HepG2 (cell line): ENCODE measurements around the gene PTGIS. TPM values are rescaled to one million over a fixed set of nuclear protein-coding genes. Genes with fewer than 3 reads are reported as not detected.

Experiments used
- BCL6 ChIP-seq: IDR thresholded peaks from 2 replicates; pipeline ENCODE4 v1.6.1; 2016; ENCODE audit warnings: missing genetic modification reagents, missing compliant biosample characterization
- CCDC6 ChIP-seq: sonication (generic); formaldehyde crosslinking; IDR thresholded peaks from 2 replicates; pipeline ENCODE4 v1.8.1; 2022; ENCODE audit warnings: mild to moderate bottlenecking, missing genetic modification reagents, moderate library complexity
- CEBPB ChIP-seq: IDR thresholded peaks from 2 replicates; pipeline ENCODE4 v1.6.1; 2011; ENCODE audit warnings: low read depth, low read length, improper control_type of control experiment, borderline replicate concordance
- HNF4G ChIP-seq, 2 experiments: sonication (generic) in 1 of 2; formaldehyde crosslinking in 1 of 2; IDR thresholded peaks; 2 replicates each; pipeline versions ENCODE4 v1.4.0 to v1.6.1; 2011 to 2020; ENCODE audit warnings: borderline replicate concordance in 2 of 2, low read depth in 2 of 2, mild to moderate bottlenecking in 2 of 2, low read length in 1 of 2, missing genetic modification reagents in 1 of 2, moderate library complexity in 1 of 2
- KAT2B ChIP-seq: fragments of 150-350 bp; IDR thresholded peaks from 2 replicates; pipeline ENCODE4 v1.6.1; 2014; ENCODE audit warnings: low read depth, low read length, borderline replicate concordance
- KLF13 ChIP-seq: sonication (generic); formaldehyde crosslinking; IDR thresholded peaks from 2 replicates; pipeline ENCODE4 v1.4.0; 2020; ENCODE audit warnings: mild to moderate bottlenecking, missing genetic modification reagents
- MAF1 ChIP-seq: sonication (generic); formaldehyde crosslinking; IDR thresholded peaks from 2 replicates; pipeline ENCODE4 v1.5.0; 2020; ENCODE audit warnings: missing genetic modification reagents, borderline replicate concordance
- MED8 ChIP-seq: sonication (generic); formaldehyde crosslinking; IDR thresholded peaks from 2 replicates; pipeline ENCODE4 v1.8.1; 2023; ENCODE audit warnings: mild to moderate bottlenecking, missing genetic modification reagents; ENCODE audit not compliant: insufficient replicate concordance
- NR2C2 ChIP-seq: sonication (generic); formaldehyde crosslinking; IDR thresholded peaks from 2 replicates; pipeline ENCODE4 v1.4.0; 2020; ENCODE audit warnings: missing genetic modification reagents, mild to moderate bottlenecking, moderate library complexity, borderline replicate concordance
- PHF20 ChIP-seq: sonication (generic); formaldehyde crosslinking; IDR thresholded peaks from 2 replicates; pipeline ENCODE4 v1.5.0; 2020; ENCODE audit warnings: mild to moderate bottlenecking, missing genetic modification reagents
- POLR2G ChIP-seq: fragments of 200-400 bp; formaldehyde crosslinking; IDR thresholded peaks from 2 replicates; pipeline ENCODE4 v1.6.1; 2018; ENCODE audit warnings: mild to moderate bottlenecking, low read depth, low read length, moderate library complexity
- SRSF1 ChIP-seq: fragments of 200-400 bp; formaldehyde crosslinking; optimal IDR thresholded peaks from 2 replicates; pipeline ENCODE3; 2017; ENCODE audit warnings: mild to moderate bottlenecking, low read depth, low read length, moderate library complexity
- ZFP36L1 ChIP-seq: sonication (generic); formaldehyde crosslinking; IDR thresholded peaks from 2 replicates; pipeline ENCODE4 v1.8.0; 2022; ENCODE audit warnings: mild to moderate bottlenecking, missing genetic modification reagents, moderate library complexity
- ZKSCAN8 ChIP-seq: IDR thresholded peaks from 2 replicates; pipeline ENCODE4 v1.6.1; 2016; ENCODE audit warnings: borderline replicate concordance, missing genetic modification reagents, missing compliant biosample characterization
- ZNF383 ChIP-seq: sonication (generic); formaldehyde crosslinking; IDR thresholded peaks from 2 replicates; pipeline ENCODE4 v1.4.0; 2020; ENCODE audit warnings: missing genetic modification reagents, mild to moderate bottlenecking, borderline replicate concordance
- ZNF556 ChIP-seq: sonication (generic); formaldehyde crosslinking; IDR thresholded peaks from 2 replicates; pipeline ENCODE4 v1.4.0; 2020; ENCODE audit warnings: mild to moderate bottlenecking, missing genetic modification reagents, borderline replicate concordance
- ZNF747 ChIP-seq: sonication (generic); formaldehyde crosslinking; IDR thresholded peaks from 2 replicates; pipeline ENCODE4 v1.8.1; 2023; ENCODE audit warnings: missing genetic modification reagents, mild to moderate bottlenecking, borderline replicate concordance
- ZNF761 ChIP-seq: sonication (generic); formaldehyde crosslinking; conservative IDR thresholded peaks from 2 replicates; pipeline ENCODE4 v1.4.0; 2020; ENCODE audit warnings: mild to moderate bottlenecking, missing genetic modification reagents
- ZNF788 ChIP-seq: sonication (generic); formaldehyde crosslinking; IDR thresholded peaks from 2 replicates; pipeline ENCODE4 v1.5.0; 2020; ENCODE audit warnings: mild to moderate bottlenecking, missing genetic modification reagents, borderline replicate concordance
- ZSCAN22 ChIP-seq: sonication (generic); formaldehyde crosslinking; IDR thresholded peaks from 2 replicates; pipeline ENCODE4 v1.4.0; 2020; ENCODE audit warnings: mild to moderate bottlenecking, missing genetic modification reagents
- polyA plus RNA-seq, 8 experiments: library from polyadenylated mRNA; depleted of rRNA in 3 of 8; stranded (reverse) in 7 of 8; unstranded in 1 of 8; fragments of >200 nt; fragmentation: Illumina TruSeq in 4 of 8; extraction: Trizol in 4 of 8; gene quantifications; 2 replicates each; pipeline versions ENCODE4 v1.2.1 to v1.2.3, GENCODE V29; 2011 to 2016; ENCODE audit warnings: low read depth in 4 of 8, missing spikeins in 1 of 8, mixed read lengths in 1 of 8; ENCODE audit not compliant: insufficient read depth in 1 of 8
- total RNA-seq, 5 experiments: library from RNA; depleted of rRNA; stranded (reverse); fragments of >200 nt; fragmentation: Illumina TruSeq; extraction: Trizol; gene quantifications; 2 replicates each; pipeline ENCODE4 v1.2.3, GENCODE V29; 2016; ENCODE audit warnings: low read depth in 1 of 5
- TF ChIP-seq, protein P1 (sequence below): sonication (generic); formaldehyde crosslinking; IDR thresholded peaks from 2 replicates; pipeline ENCODE4 v1.4.0; 2020; ENCODE audit warnings: missing genetic modification reagents, low read depth, mild to moderate bottlenecking, borderline replicate concordance
- TF ChIP-seq, protein P2 (sequence below): sonication (generic); formaldehyde crosslinking; IDR thresholded peaks from 2 replicates; pipeline ENCODE4 v1.9.0; 2021; ENCODE audit warnings: missing genetic modification reagents, borderline replicate concordance

PTGIS gene
- total and polyA plus RNA-seq, 2 of the 13 experiments (the other 11 are each of a cell fraction or from before 2014, with no cell fraction given): not detected

DNA sequence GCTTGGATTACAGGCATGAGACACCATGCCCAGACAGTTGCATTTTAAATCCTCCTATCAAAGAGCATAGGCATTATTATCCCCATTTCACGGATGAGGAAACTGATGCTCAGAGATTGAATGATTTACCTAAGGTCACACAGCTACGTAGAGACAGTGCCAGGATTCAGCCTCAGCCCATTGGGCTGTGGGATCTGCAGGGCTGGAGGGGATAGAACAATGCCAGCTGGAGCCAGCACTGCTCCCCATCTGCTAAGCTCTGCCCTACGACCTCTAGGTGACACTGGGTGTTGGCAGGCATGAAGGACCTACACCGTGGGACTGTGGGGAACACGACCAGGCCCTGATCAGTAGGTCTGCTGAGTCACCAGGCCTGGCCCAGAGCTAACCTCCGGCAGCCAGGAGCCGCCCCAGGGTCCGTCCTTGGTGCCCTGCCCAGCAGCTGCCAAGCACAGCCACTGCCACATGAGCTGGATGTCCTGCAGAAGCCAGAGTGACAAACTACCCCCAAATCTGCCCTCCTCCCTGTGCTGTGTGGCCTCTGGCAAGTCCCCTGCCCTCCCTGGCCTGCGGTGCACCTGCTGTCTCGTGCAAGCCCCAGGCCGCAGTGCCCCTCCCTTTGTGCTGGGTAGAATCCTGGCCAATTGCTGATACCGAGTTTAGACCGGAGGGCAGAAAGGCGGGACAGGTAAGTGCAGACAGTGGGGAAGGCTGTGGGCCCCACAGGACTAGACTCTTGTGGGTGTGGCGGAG, 47.6 kb upstream of the PTGIS start (continued):
- TF ChIP-seq ZNF761 (no peak), MAF1 (CRISPR knock-in tag) (no peak), KLF13 (CRISPR knock-in tag) (no peak), KAT2B (no peak), ZNF788 (CRISPR knock-in tag) (no peak), BCL6 (no peak), NR2C2 (CRISPR knock-in tag) (0 out of 2 replicates have a peak, but pooled peaks have one; percentile 21), CEBPB (no peak), HNF4G (IDR thresholded peaks at IDR 0.05; ENCODE audit: borderline replicate concordance, low read depth, low read length) (no peak), HNF4G (CRISPR knock-in tag; IDR thresholded peaks at IDR 0.05; ENCODE audit: borderline replicate concordance, low read depth) (no peak), CCDC6 (no peak), ZKSCAN8 (CRISPR knock-in tag) (no peak), POLR2G (no peak), ZNF383 (CRISPR knock-in tag) (no peak), PHF20 (CRISPR knock-in tag) (no peak), ZSCAN22 (no peak), SRSF1 (peak; percentile 63), MED8 (CRISPR knock-in tag) (no peak), ZFP36L1 (CRISPR knock-in tag) (no peak), ZNF747 (CRISPR knock-in tag) (no peak), ZNF556 (CRISPR knock-in tag) (no peak)
- TF ChIP-seq, protein P1, sequence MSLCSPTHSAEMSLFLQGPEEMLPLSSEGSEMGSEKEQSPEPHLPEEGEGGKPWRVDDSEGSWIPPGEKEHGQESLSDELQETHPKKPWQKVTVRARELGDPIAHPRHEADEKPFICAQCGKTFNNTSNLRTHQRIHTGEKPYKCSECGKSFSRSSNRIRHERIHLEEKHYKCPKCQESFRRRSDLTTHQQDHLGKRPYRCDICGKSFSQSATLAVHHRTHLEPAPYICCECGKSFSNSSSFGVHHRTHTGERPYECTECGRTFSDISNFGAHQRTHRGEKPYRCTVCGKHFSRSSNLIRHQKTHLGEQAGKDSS (CRISPR knock-in tag): 0 out of 2 replicates have a peak, but pooled peaks have one; percentile 50
- TF ChIP-seq, protein P2, sequence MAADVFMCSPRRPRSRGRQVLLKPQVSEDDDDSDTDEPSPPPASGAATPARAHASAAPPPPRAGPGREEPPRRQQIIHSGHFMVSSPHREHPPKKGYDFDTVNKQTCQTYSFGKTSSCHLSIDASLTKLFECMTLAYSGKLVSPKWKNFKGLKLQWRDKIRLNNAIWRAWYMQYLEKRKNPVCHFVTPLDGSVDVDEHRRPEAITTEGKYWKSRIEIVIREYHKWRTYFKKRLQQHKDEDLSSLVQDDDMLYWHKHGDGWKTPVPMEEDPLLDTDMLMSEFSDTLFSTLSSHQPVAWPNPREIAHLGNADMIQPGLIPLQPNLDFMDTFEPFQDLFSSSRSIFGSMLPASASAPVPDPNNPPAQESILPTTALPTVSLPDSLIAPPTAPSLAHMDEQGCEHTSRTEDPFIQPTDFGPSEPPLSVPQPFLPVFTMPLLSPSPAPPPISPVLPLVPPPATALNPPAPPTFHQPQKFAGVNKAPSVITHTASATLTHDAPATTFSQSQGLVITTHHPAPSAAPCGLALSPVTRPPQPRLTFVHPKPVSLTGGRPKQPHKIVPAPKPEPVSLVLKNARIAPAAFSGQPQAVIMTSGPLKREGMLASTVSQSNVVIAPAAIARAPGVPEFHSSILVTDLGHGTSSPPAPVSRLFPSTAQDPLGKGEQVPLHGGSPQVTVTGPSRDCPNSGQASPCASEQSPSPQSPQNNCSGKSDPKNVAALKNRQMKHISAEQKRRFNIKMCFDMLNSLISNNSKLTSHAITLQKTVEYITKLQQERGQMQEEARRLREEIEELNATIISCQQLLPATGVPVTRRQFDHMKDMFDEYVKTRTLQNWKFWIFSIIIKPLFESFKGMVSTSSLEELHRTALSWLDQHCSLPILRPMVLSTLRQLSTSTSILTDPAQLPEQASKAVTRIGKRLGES (CRISPR knock-in tag): no peak
- TF ChIP-seq, all 625 proteins: peak for 110
